ENCODE data around the gene COL5A1.

COL5A1 gene

DNA sequence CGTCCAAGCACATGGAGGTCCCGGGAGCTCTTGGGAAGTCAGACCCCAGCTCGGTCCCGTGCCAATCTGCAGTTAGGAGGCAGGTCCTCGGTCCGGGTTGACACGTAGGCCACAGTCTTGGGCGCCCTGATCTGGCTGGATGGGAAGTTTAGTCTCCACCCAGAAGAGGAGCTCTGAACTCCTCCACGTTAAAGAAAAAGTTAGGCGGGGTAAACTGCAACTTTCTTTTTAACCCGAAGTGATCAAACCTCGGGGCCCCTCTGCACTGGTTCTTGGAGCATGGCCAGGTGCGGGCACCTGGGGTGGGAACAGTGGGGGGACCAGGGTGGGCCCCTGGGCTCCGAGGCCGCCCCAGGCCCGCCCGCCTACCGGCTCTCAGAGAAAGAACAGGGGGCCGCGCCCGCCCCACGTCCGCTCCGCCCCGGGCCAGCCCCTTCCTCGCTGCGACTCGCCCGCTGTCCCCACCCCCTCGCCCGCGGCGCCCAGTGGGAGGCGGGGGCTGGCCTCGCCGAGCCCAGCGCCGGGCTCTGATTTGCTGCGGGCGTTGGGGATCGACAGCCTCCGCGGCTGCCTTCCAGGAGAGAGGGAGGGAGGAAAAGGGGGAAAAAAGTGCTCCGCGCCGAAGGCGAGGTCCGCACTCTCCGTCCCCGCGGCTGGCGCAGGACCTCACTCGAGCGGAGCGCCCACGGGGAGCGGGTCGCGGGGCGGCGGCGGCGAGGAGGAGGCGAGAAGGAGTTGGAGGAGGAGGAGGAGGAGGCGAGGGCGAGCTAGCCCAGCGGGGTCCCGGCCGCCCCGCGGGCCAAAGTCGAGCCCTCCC lies at the start of gene COL5A1:
Gene COL5A1 (plus strand): TSS at position 631 of the 817 bp plus-strand sequence. CDS start 385 bp downstream, outside the sequence.
- H3K4me1 Mint-ChIP-seq: no peaks in the 10 kb centered on the region
- H3K36me3 Mint-ChIP-seq: no peaks in the 10 kb centered on the region
- H3K9me3 Mint-ChIP-seq: no peaks in the 10 kb centered on the region
- no peak within 1 kb of the TSS for H3K27ac Mint-ChIP-seq
- no peak within 1 kb of the TSS for H3K4me3 Mint-ChIP-seq
- peaks cover 11% of the 10 kb centered on the region for H3K27me3 Mint-ChIP-seq
- DNase-seq (ENCODE audit: low spot score in 2 of 2): no peak
- ATAC-seq (ENCODE audit: low read depth): no peak

DNA sequence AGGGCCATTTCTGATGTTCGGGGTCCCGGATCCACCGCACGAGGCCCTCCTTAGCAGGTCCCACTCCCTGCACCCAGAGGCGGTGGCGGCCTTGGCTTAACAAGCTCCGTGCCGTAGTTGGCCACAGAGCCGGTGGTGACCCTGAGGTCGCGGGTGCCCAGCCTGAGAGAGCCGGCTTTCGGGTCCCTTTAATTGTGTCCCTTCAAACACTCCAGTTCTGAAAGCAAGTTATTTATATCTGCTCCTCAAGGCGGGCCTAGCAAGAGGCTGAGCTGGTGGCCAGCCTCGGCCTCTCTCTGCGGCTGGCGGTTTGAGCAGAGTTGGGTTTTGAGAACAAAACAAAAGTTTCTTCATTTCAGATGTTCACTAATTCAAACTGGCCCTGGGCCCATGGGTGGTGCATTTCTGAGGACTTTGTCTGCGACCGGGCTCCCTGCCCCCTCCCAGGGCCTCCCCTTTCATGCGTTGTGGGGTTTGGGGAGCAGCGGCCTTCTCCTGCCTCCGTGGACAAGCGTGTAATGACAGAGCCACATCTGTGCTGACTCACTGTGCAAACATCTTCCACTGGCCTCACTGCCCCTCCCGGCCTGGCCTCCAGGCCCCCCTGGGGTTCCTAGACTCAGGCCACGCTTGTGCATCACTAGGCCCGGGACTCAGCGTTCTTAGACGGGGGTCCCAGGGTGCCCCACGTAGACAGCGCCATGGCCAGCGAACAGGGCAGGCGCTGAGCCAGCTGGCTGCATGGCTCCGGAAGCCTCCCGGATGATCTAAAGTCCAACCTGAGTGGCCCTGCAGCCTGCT lies 49.4 kb upstream of the COL5A1 start:
- H3K4me3 Mint-ChIP-seq: no peak overlapping the region

DNA sequence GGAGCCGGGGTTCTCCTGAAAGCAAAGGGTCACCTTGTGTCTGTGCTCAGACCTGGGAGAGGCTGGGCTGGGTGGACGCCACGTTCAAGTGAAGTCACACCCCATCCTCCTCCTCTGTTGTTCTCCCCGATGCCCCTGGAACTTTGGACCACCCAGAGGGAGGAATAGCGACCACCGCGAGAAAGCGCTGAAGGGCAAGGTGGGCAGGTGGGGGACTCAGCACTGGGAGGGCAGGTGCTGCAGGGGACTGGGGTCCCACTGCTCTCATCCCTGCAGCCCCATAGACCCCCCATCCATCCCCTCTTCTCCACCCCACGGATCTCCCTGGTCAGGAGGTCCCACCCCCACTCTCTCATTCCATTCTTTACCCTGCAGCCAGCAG lies 48.8 kb upstream of the COL5A1 start:
- DNase-seq (ENCODE audit: low spot score in 2 of 2): peak in 1 of 2 donors; percentile 3
- Mint-ChIP-seq H3K4me1 (no peaks in the 10 kb centered on the region), H3K27ac (no peak overlapping the region), H3K9me3 (no peaks in the 10 kb centered on the region), H3K36me3 (no peaks in the 10 kb centered on the region), H3K27me3 (peaks cover 18% of the 10 kb centered on the region), H3K4me3 (no peak overlapping the region)
- ATAC-seq (ENCODE audit: low read depth): no peak

More for the DNA sequence above, 49.4 kb upstream of the COL5A1 start:
- DNase-seq (ENCODE audit: low spot score in 2 of 2): peak in 1 of 2 donors; percentile 9
- no peaks in the 10 kb centered on the region for H3K9me3 Mint-ChIP-seq
- H3K36me3 Mint-ChIP-seq: no peaks in the 10 kb centered on the region
- no peak for ATAC-seq (ENCODE audit: low read depth)
- peaks cover 18% of the 10 kb centered on the region for H3K27me3 Mint-ChIP-seq
- no peak overlapping the region for H3K27ac Mint-ChIP-seq
- no peaks in the 10 kb centered on the region for H3K4me1 Mint-ChIP-seq

DNA sequence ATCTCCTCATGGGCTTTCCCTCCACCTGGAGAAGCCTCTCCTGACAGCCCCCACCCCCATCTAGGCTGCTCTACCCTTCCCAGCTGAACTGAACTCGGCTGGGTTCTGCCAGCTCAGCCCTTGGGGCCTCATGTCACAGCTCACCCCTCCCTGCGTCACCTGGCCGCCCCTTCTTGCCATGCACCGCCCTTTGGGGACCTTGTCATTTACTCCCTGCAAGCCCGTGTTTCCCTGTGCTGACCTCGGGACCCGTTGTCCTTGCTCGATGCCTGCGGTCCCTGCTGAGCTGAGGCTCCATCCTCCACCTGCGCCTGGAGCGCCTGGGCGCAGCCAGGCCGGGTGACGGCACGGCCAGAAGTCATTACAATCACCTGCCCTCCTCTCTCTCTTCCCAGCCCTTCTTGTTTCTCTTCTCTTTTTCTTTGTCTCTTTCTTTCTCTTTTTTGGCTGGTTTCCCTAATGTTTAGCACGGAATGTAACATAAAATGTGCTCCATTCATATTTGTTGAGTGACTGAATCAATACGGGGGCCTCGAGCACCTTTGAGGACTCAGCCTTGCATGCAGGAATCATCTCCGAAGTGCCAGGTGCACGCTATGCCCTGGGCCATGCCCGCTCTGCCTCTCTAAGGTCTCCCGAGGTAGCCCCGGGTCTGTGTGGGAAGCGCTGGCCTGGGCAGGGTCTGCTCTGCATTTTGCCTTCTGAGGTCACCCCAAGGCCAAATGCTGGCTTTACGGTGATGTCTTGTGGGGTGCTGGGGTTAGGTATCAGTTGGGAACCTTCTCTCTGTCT lies 48.1 kb upstream of the COL5A1 start:
- Mint-ChIP-seq H3K27me3 (peaks cover 18% of the 10 kb centered on the region), H3K36me3 (no peaks in the 10 kb centered on the region), H3K4me3 (no peak overlapping the region), H3K4me1 (no peaks in the 10 kb centered on the region), H3K9me3 (no peaks in the 10 kb centered on the region), H3K27ac (no peak overlapping the region)
- DNase-seq (ENCODE audit: low spot score in 2 of 2) (peak in 1 of 2 donors; percentile 5), ATAC-seq (ENCODE audit: low read depth) (no peak)

DNA sequence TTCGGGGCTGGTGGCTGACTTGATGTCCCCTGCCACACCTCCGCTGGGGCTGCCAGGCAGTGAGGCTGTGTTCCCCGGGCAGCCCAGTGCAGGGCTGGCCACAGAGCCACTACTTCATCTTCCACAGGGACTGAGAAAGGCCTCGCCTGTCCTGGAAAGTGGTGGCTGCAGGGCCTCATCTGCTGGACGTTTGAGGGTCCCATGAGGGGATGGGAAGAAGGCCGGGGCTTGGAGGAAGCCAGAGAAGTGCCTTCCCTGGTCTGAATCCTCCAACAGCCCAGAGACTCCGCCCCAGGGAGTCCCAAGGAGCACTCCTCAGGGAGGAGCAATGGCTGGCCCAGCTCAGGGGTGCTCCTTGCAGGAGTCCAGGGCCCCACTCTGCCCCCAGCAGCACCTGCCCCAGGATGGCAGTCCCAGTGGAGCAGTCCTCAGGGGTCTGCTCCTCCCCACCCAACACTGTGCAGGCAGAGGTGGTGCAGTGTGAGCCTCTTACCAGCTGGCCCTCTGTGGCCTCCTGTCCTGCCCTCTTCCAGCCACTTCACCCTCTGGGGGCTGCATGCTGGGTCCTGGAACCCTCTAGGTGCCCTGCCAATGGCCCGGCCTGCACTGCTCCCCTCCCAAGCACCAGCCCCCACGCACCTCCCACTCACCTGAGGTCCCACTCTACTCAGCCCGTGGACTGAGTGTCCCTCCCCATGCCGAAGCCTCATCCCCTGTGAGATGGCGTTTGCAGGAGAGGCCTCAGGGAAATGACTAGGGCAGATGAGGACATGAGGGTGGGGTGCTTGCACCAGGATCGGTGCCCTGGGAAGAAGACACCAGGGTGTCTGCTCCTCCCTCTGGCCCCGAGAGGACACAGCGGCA lies 47.3 kb upstream of the COL5A1 start:
- H3K4me3 Mint-ChIP-seq: no peak overlapping the region

DNA sequence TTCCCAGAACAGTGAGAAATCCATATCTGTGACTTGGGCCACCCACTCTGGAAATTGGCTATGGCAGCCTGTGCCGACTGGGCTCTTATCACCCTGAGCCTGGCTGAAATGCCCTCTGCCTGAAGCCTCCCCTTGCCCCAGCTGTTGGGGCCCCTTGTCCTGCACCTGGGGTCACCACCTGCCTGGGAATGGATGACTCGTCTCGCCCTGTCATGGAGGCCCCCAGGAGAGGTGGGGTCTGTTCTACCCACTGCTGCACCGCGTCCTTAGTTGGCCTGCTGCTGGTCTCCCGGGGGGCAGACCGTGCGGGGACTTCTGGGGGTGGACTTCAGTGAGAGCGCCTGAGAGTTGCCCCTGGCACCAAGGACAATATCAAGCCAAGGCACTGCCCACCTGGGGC lies 46.6 kb upstream of the COL5A1 start:
- DNase-seq (ENCODE audit: low spot score in 2 of 2): peak in 1 of 2 donors; percentile 9
- ATAC-seq (ENCODE audit: low read depth): no peak
- Mint-ChIP-seq H3K4me1 (no peaks in the 10 kb centered on the region), H3K27me3 (peaks cover 14% of the 10 kb centered on the region), H3K27ac (no peak overlapping the region), H3K36me3 (no peaks in the 10 kb centered on the region), H3K4me3 (no peak overlapping the region), H3K9me3 (no peaks in the 10 kb centered on the region)

More for the DNA sequence above, 47.3 kb upstream of the COL5A1 start:
- H3K27ac Mint-ChIP-seq: no peak overlapping the region
- no peaks in the 10 kb centered on the region for H3K36me3 Mint-ChIP-seq
- no peaks in the 10 kb centered on the region for H3K9me3 Mint-ChIP-seq
- H3K4me1 Mint-ChIP-seq: no peaks in the 10 kb centered on the region
- peak in 1 of 2 donors; percentile 7 for DNase-seq (ENCODE audit: low spot score in 2 of 2)
- peaks cover 18% of the 10 kb centered on the region for H3K27me3 Mint-ChIP-seq
- no peak for ATAC-seq (ENCODE audit: low read depth)

DNA sequence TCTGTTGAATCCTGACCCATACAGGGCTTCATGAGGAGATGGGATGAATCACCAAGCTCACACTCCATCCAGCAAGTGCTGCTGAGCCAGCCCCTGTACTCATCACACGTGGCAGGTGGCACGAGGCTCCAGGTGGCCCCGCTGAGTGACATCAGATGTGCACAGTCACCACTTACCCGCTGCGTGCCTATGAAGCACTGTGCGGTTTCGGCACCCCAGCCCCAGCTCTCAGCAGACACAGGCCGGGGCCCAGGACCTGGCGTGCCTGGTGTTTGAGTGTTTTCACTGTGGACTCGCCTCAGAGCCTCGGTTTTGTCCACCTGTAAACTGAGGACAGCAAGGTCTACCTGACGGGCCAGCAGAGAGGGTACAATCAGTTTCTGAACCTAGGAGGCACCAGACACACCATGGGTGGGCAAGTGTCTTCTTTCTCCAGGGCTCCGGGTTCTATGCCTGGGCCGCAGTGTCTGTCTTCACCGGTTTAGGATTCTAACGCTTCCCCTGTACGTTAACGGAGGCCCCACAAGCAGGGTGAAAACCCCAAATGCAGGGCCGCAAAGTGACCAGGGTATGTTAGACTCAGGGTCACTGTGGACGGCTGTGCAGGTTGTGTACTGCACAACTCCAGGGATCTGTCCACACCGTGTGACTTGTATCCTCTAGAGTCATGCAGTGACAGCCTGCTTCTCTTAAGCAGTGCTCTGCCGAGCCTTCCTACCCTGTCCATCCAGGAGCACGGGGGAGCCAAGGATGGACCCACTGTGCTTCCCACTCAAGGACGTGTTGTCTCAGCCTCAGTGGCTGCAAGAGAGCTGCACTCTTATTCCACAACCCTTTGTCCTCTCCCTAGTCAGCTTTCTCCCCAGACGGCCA lies 44.3 kb upstream of the COL5A1 start:
- Mint-ChIP-seq H3K4me1 (no peaks in the 10 kb centered on the region), H3K27me3 (peaks cover 8% of the 10 kb centered on the region), H3K27ac (no peak overlapping the region), H3K4me3 (no peak overlapping the region), H3K36me3 (no peaks in the 10 kb centered on the region), H3K9me3 (no peaks in the 10 kb centered on the region)
- ATAC-seq (ENCODE audit: low read depth): no peak
- peak in 1 of 2 donors; percentile 6 for DNase-seq (ENCODE audit: low spot score in 2 of 2)

DNA sequence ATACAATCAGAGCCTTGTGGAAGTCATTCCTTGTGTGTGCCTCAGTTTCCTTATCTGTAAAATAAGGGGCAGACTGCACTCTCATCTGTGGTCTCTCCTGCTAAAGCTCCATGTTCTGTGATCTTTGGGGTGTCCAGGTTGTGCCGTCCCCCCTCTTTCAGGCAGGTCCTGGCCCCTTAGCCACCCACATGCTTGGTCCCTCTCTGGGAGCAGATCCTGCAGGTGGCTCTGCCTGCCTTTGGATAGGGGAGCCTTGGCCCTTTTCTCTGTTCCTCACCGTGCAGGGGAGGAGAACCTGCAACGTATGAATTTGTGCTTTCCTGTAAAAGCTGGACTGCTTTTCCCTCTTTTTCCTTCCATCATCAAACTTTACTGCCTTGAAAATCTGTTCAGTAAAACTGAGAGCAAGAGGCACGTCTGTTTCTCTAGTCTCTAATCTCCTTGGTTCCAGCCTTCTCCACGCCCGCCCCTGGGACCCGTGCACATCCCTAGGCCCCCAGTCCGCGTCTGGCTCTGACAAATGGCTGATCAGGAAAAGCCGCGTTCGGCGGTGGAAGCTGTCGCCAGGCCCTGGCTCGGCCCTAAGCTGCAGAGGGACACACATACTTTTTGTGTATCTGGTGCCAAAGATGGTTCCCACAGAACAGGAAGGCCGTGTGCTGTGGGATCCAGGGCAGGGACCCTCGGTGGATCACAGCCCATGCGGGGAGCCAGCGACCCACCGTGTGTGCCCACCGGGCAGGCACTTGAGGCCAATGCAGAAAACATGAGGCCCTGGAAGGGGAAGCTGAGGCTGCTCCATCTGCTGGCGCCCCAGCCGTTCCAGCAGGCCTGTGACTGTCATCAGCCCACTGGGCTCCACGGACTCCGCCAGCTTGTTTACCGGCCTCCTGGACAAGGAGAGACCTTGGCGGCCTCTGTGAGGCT lies 43.4 kb upstream of the COL5A1 start:
- Mint-ChIP-seq H3K27me3 (peaks cover 6% of the 10 kb centered on the region), H3K4me3 (no peak overlapping the region), H3K27ac (no peak overlapping the region), H3K9me3 (no peaks in the 10 kb centered on the region), H3K36me3 (no peaks in the 10 kb centered on the region), H3K4me1 (no peaks in the 10 kb centered on the region)
- DNase-seq (ENCODE audit: low spot score in 2 of 2): peak in 1 of 2 donors; percentile 8
- no peak for ATAC-seq (ENCODE audit: low read depth)

DNA sequence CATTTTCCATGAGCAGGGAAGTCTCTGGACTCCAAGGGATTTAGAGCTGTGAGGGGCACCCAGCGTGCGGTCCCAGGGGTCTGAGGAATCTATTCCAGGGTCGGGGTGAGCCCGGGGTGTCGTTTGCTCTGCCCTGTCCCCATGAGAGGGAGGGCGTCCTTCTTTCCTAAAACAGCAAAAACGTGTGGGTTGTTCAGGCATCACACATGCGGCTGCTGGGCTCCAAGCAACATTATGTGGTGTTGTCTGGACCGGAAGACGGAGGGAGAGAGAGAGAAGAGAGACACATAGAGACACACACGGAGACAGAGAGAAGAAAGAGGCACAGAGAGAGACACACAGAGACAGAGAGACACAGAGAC lies 42.7 kb upstream of the COL5A1 start:
- H3K9me3 Mint-ChIP-seq: no peaks in the 10 kb centered on the region
- H3K27me3 Mint-ChIP-seq: peaks cover 1% of the 10 kb centered on the region
- ATAC-seq (ENCODE audit: low read depth) (no peak), DNase-seq (ENCODE audit: low spot score in 2 of 2) (no peak)
- no peaks in the 10 kb centered on the region for H3K36me3 Mint-ChIP-seq
- H3K4me3 Mint-ChIP-seq: no peak overlapping the region
- H3K27ac Mint-ChIP-seq: no peak overlapping the region
- H3K4me1 Mint-ChIP-seq: no peaks in the 10 kb centered on the region

DNA sequence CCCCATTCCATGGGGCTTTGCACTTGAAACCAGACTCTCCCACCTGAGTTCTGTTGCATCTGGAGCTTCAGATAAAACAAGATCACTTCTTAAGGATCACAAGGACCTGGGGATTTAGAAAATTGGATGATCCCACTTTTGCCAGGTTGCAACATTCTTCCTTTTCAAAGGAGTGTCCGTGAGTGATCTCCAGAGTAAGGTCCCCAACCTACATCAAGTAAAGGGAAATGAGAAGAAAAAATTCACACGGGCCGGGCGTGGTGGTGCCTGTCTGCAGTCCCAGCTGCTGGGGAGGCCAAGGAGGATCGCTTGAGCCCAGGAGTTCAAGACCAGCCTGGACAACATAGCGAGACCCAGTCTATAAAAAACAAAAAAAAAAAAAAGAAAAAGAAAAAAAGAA lies 41.2 kb upstream of the COL5A1 start:
- no peak for ATAC-seq (ENCODE audit: low read depth)
- Mint-ChIP-seq H3K9me3 (no peaks in the 10 kb centered on the region), H3K36me3 (no peaks in the 10 kb centered on the region), H3K4me1 (no peaks in the 10 kb centered on the region), H3K27ac (no peak overlapping the region), H3K4me3 (no peak overlapping the region), H3K27me3 (peaks cover 1% of the 10 kb centered on the region)
- DNase-seq (ENCODE audit: low spot score in 2 of 2): no peak

DNA sequence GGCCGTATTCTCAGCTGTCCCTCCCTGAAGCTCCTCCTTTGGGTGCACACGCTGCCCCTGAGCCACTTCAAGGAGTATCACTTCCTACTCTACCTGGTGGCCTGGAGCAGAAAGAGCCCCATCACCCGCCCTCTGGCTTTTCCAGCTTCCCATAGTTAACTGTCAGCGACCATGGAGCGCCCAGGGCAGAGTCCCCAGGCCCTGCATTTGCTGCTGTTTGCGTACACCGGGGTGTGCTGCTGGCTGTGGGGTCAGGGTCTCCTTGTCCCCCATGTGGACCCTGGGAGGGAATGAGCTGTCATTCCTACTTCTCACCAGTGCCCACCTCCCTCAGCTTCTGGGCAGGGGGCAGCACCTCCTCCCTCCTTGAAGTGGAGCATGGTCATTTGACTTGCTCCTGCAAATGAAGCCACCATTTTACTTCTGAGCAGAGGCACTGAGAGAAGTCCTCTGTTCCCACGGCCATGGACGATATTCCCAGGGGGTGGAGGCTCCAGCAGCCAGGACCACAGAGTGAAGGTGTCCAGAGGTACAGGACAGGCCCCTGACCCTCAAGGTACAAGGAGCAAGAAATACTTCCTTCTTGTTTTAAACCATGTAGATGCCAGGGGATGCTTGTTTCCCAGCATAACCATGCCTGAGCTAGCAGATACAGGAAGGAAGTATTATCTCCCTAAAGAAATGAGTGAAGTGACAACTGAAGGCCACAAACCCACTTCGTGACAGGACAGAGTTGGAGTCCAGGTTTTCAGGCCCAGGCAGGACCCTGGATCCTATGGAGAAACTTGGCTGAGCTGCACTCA lies 40.6 kb upstream of the COL5A1 start:
- ATAC-seq (ENCODE audit: low read depth): no peak
- peaks cover 1% of the 10 kb centered on the region for H3K27me3 Mint-ChIP-seq
- no peak overlapping the region for H3K27ac Mint-ChIP-seq
- no peaks in the 10 kb centered on the region for H3K4me1 Mint-ChIP-seq
- peak in 1 of 2 donors; percentile 7 for DNase-seq (ENCODE audit: low spot score in 2 of 2)
- no peak overlapping the region for H3K4me3 Mint-ChIP-seq
- no peaks in the 10 kb centered on the region for H3K9me3 Mint-ChIP-seq
- H3K36me3 Mint-ChIP-seq: no peaks in the 10 kb centered on the region
